ENCODE results near the gene SPSB2. TPM values are rescaled to one million over a fixed set of nuclear protein-coding genes. Genes with fewer than 3 reads are reported as not detected.

SPSB2 gene
- total RNA-seq, 4 donors from 2014 or later = 16.3 to 35.0 (median 25.6) TPM

GRCh38 chr12:6840761-6841515 lies 32.2 kb downstream of the SPSB2 start, which contains the start of gene GNB3:
TSS of gene GNB3 (plus strand) at chr12:6840925. CDS start at chr12:6841288, 363 bp downstream.
- intact Hi-C loops (cut with DNase I) = no loop called here
- no peaks in the 10 kb centered on the region for H3K27me3 ChIP-seq
- peaks cover 0 to under 1% of the 10 kb centered on the region in 2 donors for H3K4me1 ChIP-seq
- 70 to 71% methylated on average over 14 to 22 of the region's 24 CpGs for WGBS, 2 donors
- H3K9me3 ChIP-seq = no peaks in the 10 kb centered on the region
- no peak for DNase-seq
- peaks cover 5 to 10% of the 10 kb centered on the region in 2 donors for H3K36me3 ChIP-seq
- TF ChIP-seq POLR2A (IDR thresholded peaks at IDR 0.05) = no peak
- no peak for TF ChIP-seq CTCF (IDR thresholded peaks at IDR 0.05)
- no peak within 1 kb of the TSS for H3K4me3 ChIP-seq (replicated peaks in 1 of 3)
- H3K27ac ChIP-seq = no peak within 1 kb of the TSS

DNA sequence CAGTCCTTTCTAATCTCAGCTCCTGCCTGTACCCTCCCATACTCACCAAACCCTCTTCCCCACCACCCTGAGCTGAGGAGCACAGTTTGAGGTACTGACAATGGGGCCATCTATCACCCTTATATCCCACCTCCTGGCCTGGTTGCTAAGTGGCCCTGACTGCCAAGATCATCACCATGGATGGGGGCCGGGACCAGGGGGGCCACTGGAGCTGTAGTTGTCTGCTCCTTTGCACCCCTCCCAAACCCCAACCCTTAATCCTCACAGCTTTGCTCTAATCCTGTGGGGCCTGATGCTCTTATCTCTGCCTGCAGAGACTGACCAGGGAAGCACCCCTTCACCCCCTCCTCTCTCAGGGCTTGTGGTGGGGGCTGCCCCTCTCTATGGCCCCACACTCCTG lies 32.8 kb downstream of the SPSB2 start:
- H3K4me3 ChIP-seq (replicated peaks in 1 of 3) = no peak overlapping the region
- H3K36me3 ChIP-seq = peaks cover 5 to 10% of the 10 kb centered on the region in 2 donors
- no peaks in the 10 kb centered on the region for H3K9me3 ChIP-seq
- no peaks in the 10 kb centered on the region for H3K27me3 ChIP-seq
- no peak for DNase-seq
- WGBS, 2 donors = 64 to 86% methylated on average over 1 of the region's 1 CpG
- TF ChIP-seq CTCF (IDR thresholded peaks at IDR 0.05) = no peak
- TF ChIP-seq POLR2A (IDR thresholded peaks at IDR 0.05) = no peak
- intact Hi-C loops (cut with DNase I) = no loop called here
- no peak overlapping the region for H3K27ac ChIP-seq
- peaks cover 0 to 5% of the 10 kb centered on the region in 2 donors for H3K4me1 ChIP-seq

DNA sequence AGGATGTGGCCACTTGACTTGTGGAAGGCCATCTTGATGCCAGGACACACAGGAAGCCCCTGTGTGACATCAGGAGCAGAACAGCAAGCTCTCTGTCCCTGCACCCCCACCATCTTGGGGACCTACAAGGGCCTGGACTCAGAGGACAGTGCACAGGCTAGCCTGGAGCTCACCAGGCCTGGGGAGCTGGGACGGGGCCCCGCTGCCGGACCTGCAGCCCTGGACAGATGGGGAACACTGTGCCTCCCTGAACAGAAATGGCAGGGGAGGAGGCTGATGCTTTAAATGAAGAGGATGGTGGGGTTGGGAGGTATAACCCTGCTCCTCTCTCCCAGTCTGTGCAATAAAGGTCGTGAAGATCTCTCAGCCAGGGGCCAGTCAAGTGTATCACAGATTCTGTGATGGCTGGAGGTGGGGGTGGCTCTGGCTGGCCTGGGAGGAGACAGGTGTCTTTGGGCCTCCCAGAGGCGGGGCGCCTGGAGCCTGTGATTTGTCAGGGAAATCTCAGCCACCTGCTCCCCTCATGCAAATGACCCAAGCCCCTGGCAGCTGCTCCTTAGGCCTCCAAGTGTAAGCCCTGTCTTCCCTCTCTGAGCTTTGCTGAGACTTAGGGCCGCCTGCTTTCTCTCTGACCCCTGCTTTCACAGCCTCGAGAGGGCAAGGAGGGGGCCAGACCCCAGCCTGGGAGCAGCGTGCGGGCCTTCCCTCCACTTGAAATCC lies 33.5 kb downstream of the SPSB2 start:
- WGBS, 2 donors = 76 to 81% methylated on average over 9 to 10 of the region's 10 CpGs
- Histone ChIP-seq H3K9me3 (no peaks in the 10 kb centered on the region), H3K27me3 (no peaks in the 10 kb centered on the region), H3K4me3 (replicated peaks in 1 of 3) (no peak overlapping the region), H3K27ac (no peak overlapping the region), H3K36me3 (peaks cover 5 to 10% of the 10 kb centered on the region in 2 donors), H3K4me1 (peaks cover 0 to 5% of the 10 kb centered on the region in 2 donors)
- intact Hi-C loops (cut with DNase I) = loop anchor here (10.0 kb wide), 1 partner anchor 215 kb away; no protein-coding TSS in a partner anchor
- TF ChIP-seq CTCF (IDR thresholded peaks at IDR 0.05) (no peak), POLR2A (IDR thresholded peaks at IDR 0.05) (no peak)
- no peak for DNase-seq

DNA sequence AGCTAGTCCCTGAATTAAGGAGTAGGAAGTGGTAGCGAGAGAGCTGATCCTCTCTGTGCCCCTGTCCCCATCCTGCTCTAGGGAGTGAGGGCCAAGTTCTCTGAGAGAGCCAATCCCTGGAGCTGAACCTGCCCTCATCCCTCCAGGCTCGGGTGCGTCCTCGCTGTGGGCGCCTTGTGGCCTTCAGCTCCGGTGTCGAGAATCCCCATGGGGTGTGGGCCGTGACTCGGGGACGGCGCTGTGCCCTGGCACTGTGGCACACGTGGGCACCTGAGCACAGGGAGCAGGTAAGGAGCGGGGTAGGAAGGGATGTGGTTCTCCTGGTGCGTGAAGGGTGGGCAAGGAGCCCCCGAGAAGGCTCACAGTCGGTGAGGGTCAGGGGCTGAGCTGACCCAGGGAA lies 34.2 kb downstream of the SPSB2 start:
- Histone ChIP-seq H3K27ac (no peak overlapping the region), H3K9me3 (no peaks in the 10 kb centered on the region), H3K27me3 (no peaks in the 10 kb centered on the region), H3K4me3 (replicated peaks in 1 of 3) (no peak overlapping the region), H3K4me1 (peaks cover 0 to 5% of the 10 kb centered on the region in 2 donors), H3K36me3 (peaks cover 5 to 10% of the 10 kb centered on the region in 2 donors)
- no peak for DNase-seq
- intact Hi-C loops (cut with DNase I) = loop anchor here (10.0 kb wide), 1 partner anchor 214 kb away; no protein-coding TSS in a partner anchor
- 92 to 95% methylated on average over 11 to 14 of the region's 16 CpGs for WGBS, 2 donors
- TF ChIP-seq CTCF (IDR thresholded peaks at IDR 0.05) (no peak), POLR2A (IDR thresholded peaks at IDR 0.05) (no peak)
